ENCODE measurements around the gene HS2ST1.
"Not testable (repeated sequence)": the region's sequence is repeated elsewhere in the genome, so short reads cannot be mapped to it uniquely, and the experiment has no call there.

HS2ST1 gene

DNA sequence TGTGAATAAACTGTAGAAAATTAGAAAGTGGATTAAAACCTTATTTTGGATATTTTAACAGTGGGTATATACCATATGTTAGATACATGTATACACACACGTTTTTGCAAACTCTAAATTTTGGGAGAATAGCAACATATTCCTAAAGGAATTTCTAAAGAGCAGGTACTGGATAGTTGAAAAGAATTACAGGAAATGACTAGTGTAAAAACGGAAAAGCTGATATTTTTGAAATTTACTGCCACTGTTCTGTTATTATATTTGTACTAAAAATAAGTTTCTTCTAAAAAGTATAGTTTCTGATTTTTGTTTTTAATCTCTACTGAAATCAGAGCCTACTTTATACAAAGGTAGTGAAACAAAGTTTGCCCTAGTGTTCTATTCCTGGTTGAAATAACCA is 114.1 kb downstream of the HS2ST1 start:
- no peak for DNase-seq

- no peak for DNase-seq
These were observed 116.6 kb downstream of the HS2ST1 start for GRCh38 chr1:87030740-87031690.

GRCh38 chr1:87034351-87034750 is 119.9 kb downstream of the HS2ST1 start:
- DNase-seq = no peak

DNA sequence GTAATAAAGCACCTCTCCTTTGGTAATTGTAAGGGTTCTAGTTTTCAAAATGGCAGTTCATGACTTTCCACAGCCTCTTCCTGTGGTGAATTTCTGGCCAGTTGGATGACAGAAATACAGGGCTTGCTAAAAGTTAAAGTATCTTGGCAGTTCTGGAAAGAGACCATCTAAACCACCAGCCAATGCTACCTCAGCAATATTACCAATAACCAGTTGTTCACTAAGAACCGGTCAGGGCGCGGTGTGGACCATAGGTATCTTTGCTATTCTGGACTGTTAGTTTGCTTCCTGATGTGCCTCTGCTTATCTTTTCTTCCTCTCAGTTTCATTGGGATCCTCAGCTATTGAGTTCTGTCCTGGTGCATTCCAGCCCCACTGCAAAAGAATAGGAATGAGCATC is 124.7 kb downstream of the HS2ST1 start:
- no peak for DNase-seq

- no peak for DNase-seq
These were observed 127.8 kb downstream of the HS2ST1 start for GRCh38 chr1:87042111-87042811.

- no peak for DNase-seq
These were observed 130.0 kb downstream of the HS2ST1 start for GRCh38 chr1:87044424-87044823.

- no peak for DNase-seq
These were observed 130.4 kb downstream of the HS2ST1 start for GRCh38 chr1:87044840-87045239.

DNA sequence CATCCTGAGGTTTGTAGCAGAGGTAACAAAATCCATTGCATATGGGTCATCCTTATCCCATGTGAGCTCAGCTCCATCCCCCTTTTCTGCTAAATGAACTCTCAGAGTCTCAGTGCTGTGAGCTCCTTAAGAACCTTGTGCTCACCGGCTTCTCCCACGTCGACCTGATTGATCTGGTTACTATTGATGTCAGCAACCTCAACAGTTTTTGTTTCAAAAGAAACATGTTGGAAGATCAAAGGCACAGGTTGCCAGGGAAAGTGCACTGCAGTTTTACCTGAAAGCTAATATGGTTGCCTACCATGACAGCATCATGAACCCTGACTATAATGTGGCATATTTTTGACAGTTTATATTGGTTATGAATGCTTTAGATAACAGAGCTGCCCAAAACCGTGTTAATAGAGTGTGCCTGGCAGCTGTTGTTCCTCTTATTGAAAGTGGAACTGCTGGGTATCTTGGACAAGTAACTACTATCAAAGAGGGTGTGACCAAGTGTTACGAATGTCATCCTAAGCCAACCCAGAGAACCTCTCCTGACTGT is 131.4 kb downstream of the HS2ST1 start:
- no peak for DNase-seq

- DNase-seq = no peak
These were observed 132.5 kb downstream of the HS2ST1 start for GRCh38 chr1:87046951-87047350.

DNA sequence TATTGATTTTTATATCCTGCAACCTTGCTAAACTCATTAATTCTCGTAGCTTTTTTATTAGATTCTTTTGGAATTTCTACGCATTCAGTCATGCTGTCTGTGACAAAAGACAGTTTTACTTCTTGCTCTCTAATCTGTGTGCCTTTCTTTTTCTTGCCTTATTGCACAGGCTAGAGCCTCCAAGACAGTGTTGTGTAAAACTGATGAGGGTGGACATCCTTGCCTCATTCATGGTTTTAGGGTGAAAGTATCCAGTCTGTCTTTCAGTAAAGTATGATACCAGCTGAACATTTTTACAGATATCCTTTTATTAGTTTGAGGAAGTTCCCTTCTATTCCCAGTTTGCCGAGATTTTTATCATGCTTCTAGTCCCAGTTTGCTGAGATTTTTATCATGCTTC is 133.8 kb downstream of the HS2ST1 start:
- DNase-seq = no peak

GRCh38 chr1:87051965-87052364 is 137.5 kb downstream of the HS2ST1 start:
- no peak for DNase-seq

- no peak for DNase-seq
These were observed 138.0 kb downstream of the HS2ST1 start for GRCh38 chr1:87052400-87052799.

DNA sequence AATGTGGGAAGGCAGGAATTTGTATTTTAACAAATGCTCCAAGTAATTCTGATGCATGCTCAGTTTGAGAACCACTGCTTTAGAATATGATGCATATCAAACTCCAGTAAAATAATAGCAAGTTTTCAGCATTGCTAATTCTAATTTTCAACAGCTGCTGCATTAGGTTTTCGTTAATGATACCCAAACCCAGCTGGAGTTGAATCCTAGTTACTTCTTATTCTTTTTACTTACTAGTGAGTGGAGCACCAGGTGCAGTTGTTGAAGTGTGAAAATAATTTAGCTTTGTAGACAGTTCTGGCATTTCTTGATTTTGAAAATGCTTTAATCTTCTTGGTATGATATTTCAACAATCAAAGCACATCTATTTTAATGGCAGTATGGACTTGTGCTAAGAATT is 138.5 kb downstream of the HS2ST1 start:
- no peak for DNase-seq

- DNase-seq = no peak
These were observed 139.0 kb downstream of the HS2ST1 start for GRCh38 chr1:87053446-87053845.

DNA sequence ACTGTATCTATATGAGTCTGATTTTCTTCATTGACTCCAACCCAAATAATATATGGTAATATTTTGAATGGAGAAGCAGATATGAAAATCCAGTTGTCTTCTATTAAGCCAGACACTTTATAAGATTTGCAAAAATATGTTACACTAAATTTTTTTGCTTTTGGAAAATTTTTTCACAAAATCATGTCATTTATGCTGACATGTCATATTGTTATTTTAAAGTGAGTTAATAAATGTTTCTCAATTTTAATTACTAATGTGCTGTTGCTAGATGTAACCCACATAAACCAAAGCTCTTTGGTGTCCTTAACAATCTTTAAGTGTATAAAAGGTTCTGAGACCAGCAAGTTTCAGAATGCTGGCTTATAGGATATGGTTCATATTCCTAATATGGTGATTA is 142.5 kb downstream of the HS2ST1 start:
- no peak for DNase-seq

DNA sequence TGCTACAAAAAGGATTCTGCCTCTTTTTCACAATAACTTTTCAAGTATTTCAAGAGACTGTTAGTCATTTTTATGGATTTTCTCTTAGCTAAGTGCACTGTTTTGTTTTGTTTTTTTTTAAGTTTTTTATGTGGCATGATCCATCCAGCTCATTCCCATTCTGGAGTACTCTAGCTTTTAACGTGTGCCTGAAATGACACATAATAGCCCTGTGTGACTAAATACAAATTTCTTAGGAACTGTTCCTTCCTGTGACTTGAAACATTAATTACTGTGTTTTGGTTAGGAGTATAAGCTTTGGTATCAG is 143.9 kb downstream of the HS2ST1 start:
- no peak for DNase-seq

DNA sequence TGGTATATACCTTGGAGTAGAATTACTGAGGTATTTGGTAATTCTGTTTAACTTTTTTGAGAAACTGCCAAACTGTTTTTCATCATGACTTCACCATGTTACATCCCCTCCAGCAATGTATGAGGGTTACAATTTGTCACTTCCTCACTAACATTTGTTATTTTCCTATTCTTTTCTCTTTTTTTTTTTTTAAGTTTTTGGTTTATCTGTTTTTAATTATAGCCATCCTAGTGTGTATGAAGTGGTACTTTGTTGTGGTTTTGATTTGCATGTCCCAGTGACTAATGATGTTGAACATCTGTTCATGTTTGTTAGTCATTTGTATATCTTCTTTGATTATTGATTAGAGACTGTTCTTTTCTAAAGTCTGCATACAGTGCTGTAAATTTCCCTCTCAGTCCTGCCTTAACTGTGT is 147.3 kb downstream of the HS2ST1 start:
- no peak for DNase-seq

DNA sequence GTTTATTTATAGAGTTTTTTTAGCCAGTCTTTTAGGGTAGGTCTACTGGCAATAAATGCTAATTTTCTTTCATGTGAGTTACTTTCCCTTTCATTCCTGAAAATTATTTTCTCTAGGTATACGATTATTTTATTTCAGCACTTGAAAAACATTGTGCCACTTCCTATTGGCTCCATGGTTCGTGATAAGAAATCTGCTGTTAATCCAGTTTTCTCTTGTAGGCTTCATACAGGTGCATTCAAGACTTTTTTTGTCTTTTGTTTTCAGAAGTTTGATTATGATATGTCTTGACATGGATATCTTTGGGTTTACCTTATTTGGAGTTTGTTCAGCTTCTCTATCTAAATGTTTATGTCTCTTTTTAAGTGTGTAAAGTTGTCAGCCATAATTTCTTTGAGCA is 148.3 kb downstream of the HS2ST1 start:
- DNase-seq = no peak

- no peak for DNase-seq
These were observed 149.9 kb downstream of the HS2ST1 start for GRCh38 chr1:87064309-87064708.

DNA sequence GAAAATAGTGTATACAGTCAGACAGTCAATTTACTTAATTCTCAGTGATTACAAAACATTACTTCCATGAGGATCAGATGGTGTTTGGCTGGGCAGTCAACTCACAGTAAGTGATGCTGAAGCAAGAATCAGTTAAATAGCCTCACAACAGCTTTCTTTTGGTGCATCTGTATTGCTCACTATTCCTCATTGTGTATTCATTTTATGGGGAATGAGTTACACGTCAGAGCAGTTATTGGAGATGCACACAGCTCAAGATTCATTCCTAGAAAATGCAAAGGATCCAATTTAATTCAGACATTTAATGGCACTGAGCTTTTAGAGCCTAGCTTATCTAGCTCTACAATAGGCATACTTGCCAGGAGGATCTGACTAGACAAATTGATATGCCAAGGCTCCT is 150.6 kb downstream of the HS2ST1 start:
- no peak for DNase-seq

- DNase-seq = not testable (repeated sequence)
These were observed 152.3 kb downstream of the HS2ST1 start for GRCh38 chr1:87066708-87067107.

DNA sequence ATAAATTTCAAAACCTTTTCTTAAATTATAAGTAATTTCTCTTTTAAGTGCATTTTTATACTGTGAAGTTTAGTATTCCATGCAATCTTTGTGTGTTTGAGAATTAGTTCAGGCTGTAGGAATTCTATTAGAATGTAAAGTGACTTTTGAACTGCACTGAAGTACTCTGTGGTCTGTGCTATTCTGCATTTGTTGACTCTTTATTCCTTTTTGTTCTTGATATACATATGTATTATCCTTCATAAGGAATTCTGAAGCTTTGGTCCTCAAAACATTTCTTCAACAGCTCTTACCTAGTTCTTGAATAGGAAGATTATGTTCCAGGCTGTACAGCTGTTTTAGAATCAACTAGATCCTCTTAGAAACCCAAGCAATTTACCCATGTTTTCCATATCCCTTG is 158.0 kb downstream of the HS2ST1 start:
- DNase-seq = no peak

- no peak for DNase-seq
These were observed 158.5 kb downstream of the HS2ST1 start for GRCh38 chr1:87072904-87073303.
